AG04449 (cell line): ENCODE measurements around the gene CLK4.

Source experiments
- CTCF ChIA-PET: fragments of 350-600 bp; formaldehyde crosslinking; extraction: SDS; loops from one replicate; lab custom pipeline; 2021; ENCODE audit warnings: antibody characterized with exemption; lab: Yijun Ruan, JAX
- POLR2A ChIA-PET: fragments of 400-600, 350-600 bp; formaldehyde crosslinking; extraction: SDS; loops from one replicate; lab custom pipeline; 2020; ENCODE audit warnings: antibody characterized with exemption, inconsistent platforms; lab: Yijun Ruan, JAX
- DNase-seq: peaks from one replicate; pipeline ENCODE4 v3.0.0-alpha.2; 2010; ENCODE audit warnings: low read depth, low spot score
- H3K4me3 ChIP-seq: 2 replicates; pipeline ENCODE4 v1.5.1; 2011; ENCODE audit warnings: low read depth, mild to moderate bottlenecking, control low read depth, low read length
- TF ChIP-seq, protein P1 (sequence below): IDR thresholded peaks from one replicate; pipeline ENCODE4 v1.5.1; 2011; ENCODE audit warnings: mild to moderate bottlenecking, moderate library complexity, low read length, control low read depth, inconsistent platforms; ENCODE audit not compliant: insufficient read depth; ENCODE audit errors: missing control alignments

The CLK4 gene

DNA sequence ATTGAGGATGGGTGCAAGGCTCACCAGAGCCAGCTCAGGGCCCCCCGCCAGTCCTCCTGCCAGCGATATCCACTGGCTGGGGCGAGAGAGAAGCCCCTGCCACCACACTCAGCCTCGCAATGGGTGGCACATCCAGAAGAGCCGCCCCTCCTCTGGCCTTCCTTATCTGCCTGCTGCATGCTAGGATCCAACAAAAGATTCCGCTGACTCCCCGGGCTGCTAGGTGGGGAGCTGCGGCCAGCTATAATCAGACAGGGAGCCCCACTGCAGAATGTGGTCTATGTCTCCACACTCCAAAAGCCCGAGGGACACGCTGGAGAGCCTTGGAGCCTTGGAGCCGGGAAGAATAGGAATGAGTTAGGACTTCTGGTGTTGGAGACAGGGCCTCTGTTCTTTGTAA lies 69.4 kb downstream of the CLK4 start:
- CTCF ChIA-PET, result no interaction called here
- no peak overlapping the region for H3K4me3 ChIP-seq
- TF ChIP-seq, protein P1, sequence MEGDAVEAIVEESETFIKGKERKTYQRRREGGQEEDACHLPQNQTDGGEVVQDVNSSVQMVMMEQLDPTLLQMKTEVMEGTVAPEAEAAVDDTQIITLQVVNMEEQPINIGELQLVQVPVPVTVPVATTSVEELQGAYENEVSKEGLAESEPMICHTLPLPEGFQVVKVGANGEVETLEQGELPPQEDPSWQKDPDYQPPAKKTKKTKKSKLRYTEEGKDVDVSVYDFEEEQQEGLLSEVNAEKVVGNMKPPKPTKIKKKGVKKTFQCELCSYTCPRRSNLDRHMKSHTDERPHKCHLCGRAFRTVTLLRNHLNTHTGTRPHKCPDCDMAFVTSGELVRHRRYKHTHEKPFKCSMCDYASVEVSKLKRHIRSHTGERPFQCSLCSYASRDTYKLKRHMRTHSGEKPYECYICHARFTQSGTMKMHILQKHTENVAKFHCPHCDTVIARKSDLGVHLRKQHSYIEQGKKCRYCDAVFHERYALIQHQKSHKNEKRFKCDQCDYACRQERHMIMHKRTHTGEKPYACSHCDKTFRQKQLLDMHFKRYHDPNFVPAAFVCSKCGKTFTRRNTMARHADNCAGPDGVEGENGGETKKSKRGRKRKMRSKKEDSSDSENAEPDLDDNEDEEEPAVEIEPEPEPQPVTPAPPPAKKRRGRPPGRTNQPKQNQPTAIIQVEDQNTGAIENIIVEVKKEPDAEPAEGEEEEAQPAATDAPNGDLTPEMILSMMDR, result no peak
- POLR2A ChIA-PET, result no interaction called here
- DNase-seq, result no peak

DNA sequence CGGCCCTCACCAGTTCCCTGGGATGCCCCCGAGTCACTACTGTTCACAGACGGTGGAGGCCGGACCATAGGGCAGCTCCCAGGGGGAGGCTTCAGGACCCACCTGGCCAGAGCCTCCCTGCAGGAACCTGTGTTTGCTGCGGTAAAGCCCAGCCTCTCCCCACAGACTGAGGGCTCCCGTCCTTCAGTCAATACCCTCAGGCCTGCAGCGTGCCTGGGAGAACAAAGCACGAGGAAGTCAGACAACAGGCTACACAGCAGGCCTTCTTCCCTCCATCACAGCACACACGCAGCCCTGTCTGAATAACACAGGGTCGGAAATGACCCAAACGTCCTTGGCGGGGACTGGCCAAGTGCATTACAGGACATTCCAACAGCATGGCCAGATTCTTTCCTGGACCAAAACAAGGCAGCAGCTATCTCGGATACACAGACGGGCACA lies 71.1 kb downstream of the CLK4 start:
- no peak overlapping the region for H3K4me3 ChIP-seq
- TF ChIP-seq, protein P1, result no peak
- DNase-seq, result no peak
- POLR2A ChIA-PET, result no interaction called here
- CTCF ChIA-PET, result no interaction called here

DNA sequence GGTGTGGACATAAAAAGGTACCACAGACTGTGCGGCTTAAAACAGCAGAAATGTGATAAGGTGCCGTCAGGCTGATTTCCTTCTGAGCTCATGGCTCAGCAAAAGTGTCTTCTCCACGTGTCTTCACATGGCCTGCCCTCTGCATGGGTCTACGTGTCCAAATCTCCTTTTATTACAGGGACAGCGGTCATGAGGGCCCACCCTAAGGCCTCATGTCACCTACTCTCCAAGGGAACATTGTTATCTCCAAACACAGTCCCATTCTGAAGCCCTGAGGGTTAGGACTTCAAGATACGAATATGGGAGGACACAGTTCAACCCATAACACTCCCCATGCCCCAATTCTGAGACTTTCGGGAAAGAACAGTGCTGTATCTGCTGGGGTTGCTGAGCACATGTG lies 71.8 kb downstream of the CLK4 start:
- POLR2A ChIA-PET, result no interaction called here
- CTCF ChIA-PET, result no interaction called here
- TF ChIP-seq, protein P1, result no peak
- H3K4me3 ChIP-seq, result no peak overlapping the region
- no peak for DNase-seq

DNA sequence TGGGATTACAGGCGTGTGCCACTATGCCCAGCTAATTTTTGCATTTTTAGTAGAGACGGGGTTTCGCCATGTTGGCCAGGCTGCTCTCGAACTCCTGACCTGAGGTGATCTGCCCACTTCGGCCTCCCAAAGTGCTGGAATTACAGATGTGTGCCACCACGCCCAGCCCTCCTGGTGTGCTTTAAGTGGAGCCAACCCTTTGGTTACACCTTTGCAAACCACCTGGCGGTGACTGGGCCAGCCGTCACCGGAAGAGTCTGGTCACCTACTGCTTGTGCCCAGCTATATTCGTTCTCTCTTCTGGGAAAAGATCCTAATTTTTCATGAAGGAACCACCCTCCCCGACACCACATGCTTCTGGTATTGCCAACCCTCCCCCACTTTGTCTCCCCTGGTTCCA lies 72.5 kb downstream of the CLK4 start:
- DNase-seq, result no peak
- TF ChIP-seq, protein P1, result no peak
- H3K4me3 ChIP-seq, result no peak overlapping the region
- POLR2A ChIA-PET, result no interaction called here
- CTCF ChIA-PET, result no interaction called here

DNA sequence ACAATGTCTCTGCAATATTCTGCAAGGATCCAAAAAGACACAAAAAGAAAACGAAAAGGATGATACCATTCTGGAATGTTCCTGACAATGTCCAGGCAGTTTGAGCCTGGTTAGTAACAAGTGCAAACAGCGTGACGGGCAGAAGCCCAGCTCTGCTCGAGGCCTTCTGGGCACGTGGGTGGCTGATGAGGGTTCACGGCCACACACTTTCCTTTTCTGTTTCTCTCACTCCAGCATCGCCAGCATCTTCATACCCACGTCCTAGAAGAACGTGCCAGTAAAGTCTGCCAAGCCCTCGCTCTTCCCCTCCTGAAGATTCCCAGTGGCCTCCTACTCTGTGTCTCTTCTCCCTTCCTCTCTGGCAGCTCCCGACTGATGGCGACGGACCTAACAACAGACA lies 73.3 kb downstream of the CLK4 start:
- ChIA-PET CTCF (no interaction called here), POLR2A (no interaction called here)

More for the DNA sequence above, 73.3 kb downstream of the CLK4 start:
- no peak overlapping the region for H3K4me3 ChIP-seq
- TF ChIP-seq, protein P1, result no peak
- no peak for DNase-seq
